AG04449 (cell line): ENCODE results near the gene SEH1L.

Experiments
- CTCF ChIA-PET: fragments of 350-600 bp; formaldehyde crosslinking; extraction: SDS; loops from one replicate; lab custom pipeline; 2021; ENCODE audit warnings: antibody characterized with exemption; lab: Yijun Ruan, JAX
- POLR2A ChIA-PET: fragments of 400-600, 350-600 bp; formaldehyde crosslinking; extraction: SDS; loops from one replicate; lab custom pipeline; 2020; ENCODE audit warnings: antibody characterized with exemption, inconsistent platforms; lab: Yijun Ruan, JAX
- DNase-seq: peaks from one replicate; pipeline ENCODE4 v3.0.0-alpha.2; 2010; ENCODE audit warnings: low read depth, low spot score
- H3K4me3 ChIP-seq: 2 replicates; pipeline ENCODE4 v1.5.1; 2011; ENCODE audit warnings: low read depth, mild to moderate bottlenecking, control low read depth, low read length
- TF ChIP-seq, protein P1 (sequence below): IDR thresholded peaks from one replicate; pipeline ENCODE4 v1.5.1; 2011; ENCODE audit warnings: mild to moderate bottlenecking, moderate library complexity, low read length, control low read depth, inconsistent platforms; ENCODE audit not compliant: insufficient read depth; ENCODE audit errors: missing control alignments

SEH1L gene

GRCh38 chr18:13004396-13004795 lies 56.6 kb downstream of the SEH1L start:
- TF ChIP-seq, protein P1, sequence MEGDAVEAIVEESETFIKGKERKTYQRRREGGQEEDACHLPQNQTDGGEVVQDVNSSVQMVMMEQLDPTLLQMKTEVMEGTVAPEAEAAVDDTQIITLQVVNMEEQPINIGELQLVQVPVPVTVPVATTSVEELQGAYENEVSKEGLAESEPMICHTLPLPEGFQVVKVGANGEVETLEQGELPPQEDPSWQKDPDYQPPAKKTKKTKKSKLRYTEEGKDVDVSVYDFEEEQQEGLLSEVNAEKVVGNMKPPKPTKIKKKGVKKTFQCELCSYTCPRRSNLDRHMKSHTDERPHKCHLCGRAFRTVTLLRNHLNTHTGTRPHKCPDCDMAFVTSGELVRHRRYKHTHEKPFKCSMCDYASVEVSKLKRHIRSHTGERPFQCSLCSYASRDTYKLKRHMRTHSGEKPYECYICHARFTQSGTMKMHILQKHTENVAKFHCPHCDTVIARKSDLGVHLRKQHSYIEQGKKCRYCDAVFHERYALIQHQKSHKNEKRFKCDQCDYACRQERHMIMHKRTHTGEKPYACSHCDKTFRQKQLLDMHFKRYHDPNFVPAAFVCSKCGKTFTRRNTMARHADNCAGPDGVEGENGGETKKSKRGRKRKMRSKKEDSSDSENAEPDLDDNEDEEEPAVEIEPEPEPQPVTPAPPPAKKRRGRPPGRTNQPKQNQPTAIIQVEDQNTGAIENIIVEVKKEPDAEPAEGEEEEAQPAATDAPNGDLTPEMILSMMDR: no peak
- no peak overlapping the region for H3K4me3 ChIP-seq
- no peak for DNase-seq
- CTCF ChIA-PET: interaction anchor here (0.7 to 3.3 kb wide), 10 partner anchors 9 to 628 kb away, joined by 3 to 24 read pairs (median 3); partner anchors contain the start of gene CEP192
- POLR2A ChIA-PET: interaction anchor here (0.5 kb wide), 1 partner anchor 955 kb away, joined by 3 read pairs; no protein-coding TSS in a partner anchor

DNA sequence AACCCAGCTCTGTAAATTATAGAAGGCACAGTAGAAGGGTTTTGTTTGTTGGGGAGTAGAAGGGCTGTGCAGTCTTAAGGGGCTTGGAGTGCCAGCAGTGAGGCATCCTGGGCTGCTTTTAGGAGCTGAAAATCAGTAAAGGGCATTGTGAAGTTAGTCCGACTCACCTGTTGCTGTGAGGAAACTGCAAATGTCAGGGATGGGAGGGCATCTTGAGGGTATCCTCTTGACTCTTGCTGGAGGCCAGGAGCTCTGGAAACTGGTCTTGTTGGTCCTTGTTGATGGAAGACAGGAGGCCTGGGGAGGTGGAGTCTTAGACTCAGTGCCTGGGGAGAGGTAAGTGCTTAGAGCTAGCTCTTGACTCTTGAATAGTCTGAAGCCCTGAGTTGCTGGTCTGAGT lies 57.5 kb downstream of the SEH1L start:
- CTCF ChIA-PET: interaction anchor here (1.0 to 3.3 kb wide), 7 partner anchors 9 to 627 kb away, joined by 3 to 24 read pairs (median 4); no protein-coding TSS in a partner anchor

GRCh38 chr18:13006531-13007247 lies 58.9 kb downstream of the SEH1L start:
- no peak overlapping the region; the same call in 1 of the 2 replicates for H3K4me3 ChIP-seq
- ChIA-PET CTCF (interaction anchor here (1.2 to 3.3 kb wide), 9 partner anchors 7 to 623 kb away, joined by 3 to 24 read pairs (median 4); no protein-coding TSS in a partner anchor), POLR2A (no interaction called here)
- DNase-seq: no peak
- TF ChIP-seq, protein P1: no peak

More for the DNA sequence above, 57.5 kb downstream of the SEH1L start:
- POLR2A ChIA-PET: interaction anchor here (0.5 kb wide), 1 partner anchor 956 kb away, joined by 3 read pairs; no protein-coding TSS in a partner anchor
- DNase-seq: no peak
- TF ChIP-seq, protein P1: no peak
- H3K4me3 ChIP-seq: no peak overlapping the region

GRCh38 chr18:13007248-13007560 lies 59.4 kb downstream of the SEH1L start:
- no peak for DNase-seq
- no peak overlapping the region for H3K4me3 ChIP-seq
- CTCF ChIA-PET: interaction anchor here (1.3 to 2.0 kb wide), 3 partner anchors 13 to 152 kb away, joined by 3 to 6 read pairs (median 5); no protein-coding TSS in a partner anchor
- TF ChIP-seq, protein P1: no peak
- POLR2A ChIA-PET: no interaction called here

DNA sequence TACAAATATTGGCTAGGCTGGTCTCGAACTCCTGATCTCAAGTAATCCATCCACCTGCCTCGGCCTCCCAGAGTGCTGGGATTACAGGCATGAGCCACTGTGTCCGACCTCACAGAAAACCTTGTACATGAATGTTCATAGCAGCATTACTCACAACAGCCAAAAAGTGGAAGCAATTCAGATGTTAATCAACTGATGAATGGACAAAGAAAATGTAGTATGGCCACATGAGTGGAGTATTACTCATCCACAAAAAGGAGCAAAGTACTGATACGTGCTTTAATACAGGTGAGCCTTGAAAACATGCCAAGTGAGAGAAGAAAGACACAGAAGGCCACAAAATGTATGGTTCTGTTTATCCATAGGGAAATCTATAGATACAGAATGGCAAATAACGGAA lies 63.9 kb downstream of the SEH1L start:
- ChIA-PET POLR2A (no interaction called here), CTCF (no interaction called here)
- DNase-seq: no peak
- TF ChIP-seq, protein P1: no peak
- no peak overlapping the region for H3K4me3 ChIP-seq

- H3K4me3 ChIP-seq: no peak overlapping the region
- CTCF ChIA-PET: interaction anchor here (3.6 kb wide), 1 partner anchor 10 kb away, joined by 18 read pairs; no protein-coding TSS in a partner anchor
- POLR2A ChIA-PET: no interaction called here
- DNase-seq: no peak
- TF ChIP-seq, protein P1: no peak
These were observed 66.4 kb downstream of the SEH1L start for GRCh38 chr18:13014232-13014631.
